MM.1S (cell line): Measurements from ENCODE around the gene NLE1.
A peak's percentile ranks its signal among the peaks of the same experiment; 100 is the strongest.

Experiments used
- DNase-seq: peaks from one replicate; pipeline ENCODE4 v3.0.0-alpha.2; 2015
- H2AFZ ChIP-seq: fragments of 300-600 bp; sonication (generic); 2 replicates; pipeline ENCODE4 v1.6.0; 2016; ENCODE audit warnings: antibody characterized with exemption, low read length
- H3F3A ChIP-seq: fragments of 300-600 bp; sonication (generic); 2 replicates; pipeline ENCODE4 v1.6.1; 2016; ENCODE audit warnings: mild to moderate bottlenecking, antibody characterized with exemption, low read length, moderate library complexity, mixed read lengths; ENCODE audit not compliant: insufficient read depth
- H3K27ac ChIP-seq: fragments of 300-600 bp; sonication (generic); 2 replicates; pipeline ENCODE4 v1.5.1; 2016; ENCODE audit warnings: mild to moderate bottlenecking, low read length
- H3K27me3 ChIP-seq: fragments of 300-600 bp; sonication (generic); replicated peaks from 2 replicates; pipeline ENCODE4 v1.6.0; 2016; ENCODE audit warnings: low read length; ENCODE audit not compliant: insufficient read depth
- H3K36me3 ChIP-seq: fragments of 300-600 bp; sonication (generic); replicated peaks from 2 replicates; pipeline ENCODE4 v1.6.1; 2016; ENCODE audit warnings: mild to moderate bottlenecking, low read length, mixed read lengths; ENCODE audit not compliant: insufficient read depth
- H3K4me1 ChIP-seq: fragments of 300-600 bp; sonication (generic); 2 replicates; pipeline ENCODE4 v1.6.1; 2016; ENCODE audit warnings: low read length, mixed read lengths
- H3K4me2 ChIP-seq: fragments of 300-600 bp; sonication (generic); 2 replicates; pipeline ENCODE4 v1.6.0; 2016; ENCODE audit warnings: low read depth, low read length
- H3K4me3 ChIP-seq: fragments of 300-600 bp; sonication (generic); 2 replicates; pipeline ENCODE4 v1.5.1; 2016; ENCODE audit warnings: low read length, mixed read lengths
- H3K79me2 ChIP-seq: fragments of 300-600 bp; sonication (generic); 2 replicates; pipeline ENCODE4 v1.6.1; 2016; ENCODE audit warnings: mixed run types, low read length, mixed read lengths
- H3K9ac ChIP-seq: fragments of 300-600 bp; sonication (generic); 2 replicates; pipeline ENCODE4 v1.6.1; 2016; ENCODE audit warnings: low read length, mixed read lengths
- H3K9me2 ChIP-seq: fragments of 300-600 bp; sonication (generic); replicated peaks from 2 replicates; pipeline ENCODE4 v1.6.1; 2016; ENCODE audit warnings: mild to moderate bottlenecking, low read length, mixed read lengths; ENCODE audit not compliant: insufficient read depth
- H3K9me3 ChIP-seq: fragments of 300-600 bp; sonication (generic); replicated peaks from 2 replicates; pipeline ENCODE4 v1.6.1; 2016; ENCODE audit warnings: mild to moderate bottlenecking, low read length, mixed read lengths; ENCODE audit not compliant: insufficient read depth
- H4K20me1 ChIP-seq: fragments of 300-600 bp; sonication (generic); 2 replicates; pipeline ENCODE4 v1.6.1; 2016; ENCODE audit warnings: mild to moderate bottlenecking, low read length, moderate library complexity, mixed read lengths; ENCODE audit not compliant: insufficient read depth
- CTCF ChIP-seq: fragments of 300-600 bp; sonication (generic); IDR thresholded peaks from 2 replicates; pipeline ENCODE4 v1.5.1; 2016; ENCODE audit warnings: antibody characterized with exemption, low read length, mixed read lengths
- EZH2 ChIP-seq: fragments of 300-600 bp; sonication (generic); optimal IDR thresholded peaks from 2 replicates; pipeline ENCODE3; 2017; ENCODE audit warnings: low read depth, mild to moderate bottlenecking, antibody characterized with exemption, low read length, mixed read lengths
- EZH2phosphoT487 ChIP-seq: fragments of 300-600 bp; sonication (generic); IDR thresholded peaks from 2 replicates; pipeline ENCODE4 v1.6.1; 2018; ENCODE audit warnings: antibody characterized with exemption, low read length

NLE1 gene

DNA sequence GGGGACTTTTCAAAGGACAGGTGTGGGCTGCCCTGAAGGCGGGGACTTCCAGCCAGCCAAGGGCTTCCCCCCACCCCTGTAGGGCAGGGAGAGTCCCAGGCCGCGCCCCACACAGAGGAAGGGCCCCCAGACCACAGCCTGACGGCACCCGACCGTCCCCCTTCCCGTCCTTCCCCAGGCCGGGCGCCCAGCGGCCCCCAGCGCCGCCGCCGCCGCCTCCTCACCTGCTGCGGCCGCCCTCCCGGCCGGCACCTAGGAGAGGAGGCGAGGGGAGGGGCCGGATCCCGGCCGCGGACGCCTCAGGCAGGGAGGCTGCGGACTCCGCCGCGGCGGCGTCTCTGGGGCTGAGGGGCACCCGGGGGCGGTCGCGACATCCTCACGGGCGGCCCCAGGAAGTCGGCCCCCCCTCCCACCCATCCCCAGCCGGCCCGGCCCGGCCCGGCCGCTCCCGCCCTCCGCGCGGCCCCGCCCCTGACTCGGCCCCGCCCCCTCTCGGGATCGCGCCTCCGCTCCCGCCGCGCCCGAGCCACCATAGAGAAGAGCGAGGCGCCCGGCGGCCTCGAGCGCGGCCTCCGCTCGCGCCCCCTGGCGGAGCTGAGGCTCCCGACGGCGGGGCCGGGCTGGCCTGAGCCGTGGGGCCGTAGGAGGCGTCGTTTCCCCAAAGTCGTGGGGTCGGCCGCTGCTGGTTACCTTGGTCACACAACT is 53.1 kb downstream of the NLE1 start:
- peaks cover 43% of the 10 kb centered on the region for H3K79me2 ChIP-seq
- H3K27ac ChIP-seq = peak overlapping the region; percentile 67
- peak overlapping the region; percentile 75 for H3K4me2 ChIP-seq
- H3K9ac ChIP-seq = peak overlapping the region; percentile 75
- no peaks in the 10 kb centered on the region for H3K9me2 ChIP-seq
- no peaks in the 10 kb centered on the region for H3K27me3 ChIP-seq
- peaks cover 16% of the 10 kb centered on the region for H3K4me1 ChIP-seq
- DNase-seq = peak; percentile 86
- no peaks in the 10 kb centered on the region for H4K20me1 ChIP-seq
- H3K4me3 ChIP-seq = peak overlapping the region; percentile 74
- H3K9me3 ChIP-seq = no peaks in the 10 kb centered on the region
- peak overlapping the region; percentile 77 for H2AFZ ChIP-seq
- H3F3A ChIP-seq = peaks cover 10% of the 10 kb centered on the region
- TF ChIP-seq CTCF = peak; percentile 65
- TF ChIP-seq EZH2 = no peak
- no peaks in the 10 kb centered on the region for H3K36me3 ChIP-seq

- H3K9me2 ChIP-seq = no peaks in the 10 kb centered on the region
- H3K9ac ChIP-seq = peak overlapping the region; percentile 75
- peak overlapping the region; percentile 67 for H3K27ac ChIP-seq
- no peaks in the 10 kb centered on the region for H3K36me3 ChIP-seq
- peak overlapping the region; percentile 77 for H2AFZ ChIP-seq
- peaks cover 16% of the 10 kb centered on the region for H3K4me1 ChIP-seq
- H4K20me1 ChIP-seq = no peaks in the 10 kb centered on the region
- peak overlapping the region; percentile 75 for H3K4me2 ChIP-seq
- TF ChIP-seq EZH2 = no peak
- no peak for TF ChIP-seq EZH2phosphoT487
- peak; percentile 34 for TF ChIP-seq CTCF
- peaks cover 10% of the 10 kb centered on the region for H3F3A ChIP-seq
- H3K79me2 ChIP-seq = peaks cover 48% of the 10 kb centered on the region
- no peaks in the 10 kb centered on the region for H3K27me3 ChIP-seq
- H3K9me3 ChIP-seq = no peaks in the 10 kb centered on the region
- H3K4me3 ChIP-seq = peak overlapping the region; percentile 74
- peak; percentile 28 for DNase-seq
Observed at GRCh38 chr17:35088356-35088880, 53.7 kb downstream of the NLE1 start.

- no peaks in the 10 kb centered on the region for H3K9me2 ChIP-seq
- peaks cover 20% of the 10 kb centered on the region for H3K4me1 ChIP-seq
- H3K9me3 ChIP-seq = no peaks in the 10 kb centered on the region
- peak overlapping the region; percentile 75 for H3K4me2 ChIP-seq
- peak overlapping the region; percentile 74 for H3K4me3 ChIP-seq
- H3K27ac ChIP-seq = peak overlapping the region; percentile 67
- H3K27me3 ChIP-seq = no peaks in the 10 kb centered on the region
- H3K79me2 ChIP-seq = peaks cover 54% of the 10 kb centered on the region
- no peaks in the 10 kb centered on the region for H3K36me3 ChIP-seq
- peaks cover 10% of the 10 kb centered on the region for H3F3A ChIP-seq
- peak; percentile 41 for DNase-seq
- no peaks in the 10 kb centered on the region for H4K20me1 ChIP-seq
- no peak for TF ChIP-seq CTCF
- TF ChIP-seq EZH2 = no peak
- TF ChIP-seq EZH2phosphoT487 = no peak
- peak overlapping the region; percentile 77 for H2AFZ ChIP-seq
- peak overlapping the region; percentile 75 for H3K9ac ChIP-seq
Observed at GRCh38 chr17:35087731-35088355, 54.3 kb downstream of the NLE1 start.
